GM19043 (cell line): ENCODE measurements around the gene RIN1.

Experiments
- ATAC-seq: cut with Tn5 transposase; IDR thresholded peaks from one replicate; pipeline ENCODE4 v1.9.1; 2021; ENCODE audit warnings: low read depth; ENCODE audit not compliant: unreplicated experiment

RIN1 gene

DNA sequence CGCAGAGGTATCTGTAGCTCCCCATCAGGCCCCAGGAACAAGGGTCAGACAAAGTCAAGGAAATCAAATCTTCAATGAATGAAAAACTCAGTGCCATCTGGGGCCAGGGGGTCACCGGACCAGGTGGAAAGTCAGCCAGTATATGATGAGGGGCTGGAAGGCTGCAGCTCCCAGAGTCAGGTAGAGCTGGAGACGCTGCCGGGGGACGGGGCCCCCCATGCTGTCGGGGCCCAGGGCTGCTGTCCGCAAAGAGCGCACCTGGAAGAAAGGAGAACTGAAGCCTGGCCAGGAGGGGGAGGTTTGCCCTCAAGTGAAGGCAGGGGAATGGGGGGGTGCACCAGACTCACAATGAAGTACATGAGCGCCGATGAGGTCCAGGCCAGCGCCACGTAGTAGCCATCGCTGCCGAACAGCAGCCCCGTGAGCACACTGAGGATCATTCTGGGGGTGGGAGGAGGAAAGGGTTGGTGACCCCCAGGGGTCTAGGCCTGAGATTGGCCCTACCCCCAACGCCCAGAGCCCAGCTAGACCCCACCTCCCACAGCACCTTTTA lies 51.6 kb downstream of the RIN1 start:
- ATAC-seq: no peak

- ATAC-seq: no peak
Observed at GRCh38 chr11:66283461-66284105, 52.7 kb downstream of the RIN1 start.

DNA sequence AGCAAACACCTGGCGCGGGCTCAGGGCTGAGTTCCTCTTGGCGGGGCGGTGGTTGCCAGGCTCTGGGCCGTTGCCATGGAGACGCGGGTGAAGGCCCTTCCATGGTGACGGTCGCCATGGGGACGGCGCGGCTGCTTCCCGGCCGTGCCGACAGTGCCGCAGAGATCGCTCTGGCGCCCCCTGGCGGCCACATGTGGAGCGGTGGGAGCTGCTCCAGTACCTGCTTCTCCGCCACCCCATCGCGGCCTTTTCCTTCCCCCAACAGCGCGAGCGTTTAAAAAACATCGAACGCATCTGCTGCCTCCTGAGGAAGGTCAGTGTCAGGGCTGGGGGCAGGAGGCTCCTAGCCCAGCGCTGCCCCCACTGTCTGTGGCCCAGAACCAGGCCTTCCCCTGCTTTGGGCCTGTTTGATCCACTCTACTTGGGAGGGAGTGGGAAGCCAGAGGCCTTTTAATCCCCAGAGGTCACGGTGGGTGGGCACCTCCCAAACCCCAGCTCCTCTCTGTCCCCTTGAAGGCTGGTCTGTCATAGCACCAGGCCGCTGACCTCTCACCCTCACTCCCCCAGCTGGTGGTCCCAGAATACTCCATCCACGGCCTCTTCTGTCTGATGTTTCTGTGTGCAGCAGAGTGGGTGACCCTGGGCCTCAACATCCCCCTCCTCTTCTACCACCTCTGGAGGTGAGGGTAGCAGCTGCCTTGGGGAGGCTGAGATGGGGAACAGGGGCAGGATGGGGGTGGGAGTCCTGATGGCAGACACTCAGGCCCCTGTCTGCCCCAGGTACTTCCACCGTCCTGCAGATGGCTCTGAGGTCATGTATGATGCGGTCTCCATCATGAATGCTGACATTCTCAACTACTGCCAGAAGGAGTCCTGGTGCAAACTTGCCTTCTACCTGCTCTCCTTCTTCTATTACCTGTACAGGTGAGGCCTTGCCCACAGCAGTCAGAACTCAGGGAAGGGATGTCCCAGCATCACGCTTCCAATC lies 53.5 kb downstream of the RIN1 start:
- peak; percentile 65 for ATAC-seq
